Neural cell (in vitro differentiated cells): ENCODE data around the gene IL18BP.

ENCODE experiments used
- EZH2 ChIP-seq: fragments of 200-600, 300-800 bp; shearing (Covaris generic), sonication (generic); IDR thresholded peaks from 2 replicates; pipeline ENCODE4 v1.6.1; 2014; ENCODE audit warnings: antibody characterized with exemption, low read length, borderline replicate concordance, mild to moderate bottlenecking; ENCODE audit not compliant: insufficient read depth, poor library complexity, severe bottlenecking
- TF ChIP-seq, protein P1 (sequence below): fragments of 450-650 bp; IDR thresholded peaks from 2 replicates; pipeline ENCODE4 v1.5.1; 2014; ENCODE audit warnings: antibody characterized with exemption, mild to moderate bottlenecking, moderate library complexity; ENCODE audit not compliant: poor library complexity, severe bottlenecking

GRCh38 chr11:71962428-71963038, 36.2 kb upstream of the IL18BP start:
- TF ChIP-seq EZH2 = no peak
- TF ChIP-seq, protein P1, sequence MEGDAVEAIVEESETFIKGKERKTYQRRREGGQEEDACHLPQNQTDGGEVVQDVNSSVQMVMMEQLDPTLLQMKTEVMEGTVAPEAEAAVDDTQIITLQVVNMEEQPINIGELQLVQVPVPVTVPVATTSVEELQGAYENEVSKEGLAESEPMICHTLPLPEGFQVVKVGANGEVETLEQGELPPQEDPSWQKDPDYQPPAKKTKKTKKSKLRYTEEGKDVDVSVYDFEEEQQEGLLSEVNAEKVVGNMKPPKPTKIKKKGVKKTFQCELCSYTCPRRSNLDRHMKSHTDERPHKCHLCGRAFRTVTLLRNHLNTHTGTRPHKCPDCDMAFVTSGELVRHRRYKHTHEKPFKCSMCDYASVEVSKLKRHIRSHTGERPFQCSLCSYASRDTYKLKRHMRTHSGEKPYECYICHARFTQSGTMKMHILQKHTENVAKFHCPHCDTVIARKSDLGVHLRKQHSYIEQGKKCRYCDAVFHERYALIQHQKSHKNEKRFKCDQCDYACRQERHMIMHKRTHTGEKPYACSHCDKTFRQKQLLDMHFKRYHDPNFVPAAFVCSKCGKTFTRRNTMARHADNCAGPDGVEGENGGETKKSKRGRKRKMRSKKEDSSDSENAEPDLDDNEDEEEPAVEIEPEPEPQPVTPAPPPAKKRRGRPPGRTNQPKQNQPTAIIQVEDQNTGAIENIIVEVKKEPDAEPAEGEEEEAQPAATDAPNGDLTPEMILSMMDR = no peak
